SK-N-SH (cell line): Measurements from ENCODE around the gene MAP1A. TPM values are rescaled to one million over a fixed set of nuclear protein-coding genes. Genes with fewer than 3 reads are reported as not detected.
A peak's percentile ranks its signal among the peaks of the same experiment; 100 is the strongest.

ENCODE experiments used
- CTCF ChIA-PET: fragments of 300-600, 350-600 bp; formaldehyde crosslinking; extraction: SDS; loops from one replicate; lab custom pipeline; 2021; lab: Yijun Ruan, JAX
- POLR2A ChIA-PET: fragments of 350-600 bp; sonication (Branson Sonifier 250); formaldehyde crosslinking; extraction: SDS; loops from one replicate; lab custom pipeline; 2020; ENCODE audit warnings: antibody characterized with exemption, inconsistent platforms; lab: Yijun Ruan, JAX
- DNase-seq: peaks from one replicate; pipeline ENCODE4 v3.0.0; 2012
- H2AFZ ChIP-seq: fragments of 200-600 bp; sonication (generic); 2 replicates; pipeline ENCODE4 v1.8.1; 2016; ENCODE audit warnings: antibody characterized with exemption, mild to moderate bottlenecking, low read depth
- H3F3A ChIP-seq: fragments of 200-600 bp; sonication (generic); replicated peaks from 2 replicates; pipeline ENCODE3; 2016; ENCODE audit warnings: antibody characterized with exemption, mild to moderate bottlenecking; ENCODE audit not compliant: insufficient read depth
- H3K27ac ChIP-seq, 2 experiments: fragments of 200-500 bp in 1 of 2; fragments of 200-600 bp in 1 of 2; sonication (Bioruptor generic) in 1 of 2; sonication (generic), shearing (Covaris generic) in 1 of 2; 2 replicates each; pipeline versions ENCODE4 v1.5.1 to v1.6.1; 2014 to 2016; ENCODE audit warnings: low read depth in 2 of 2, inconsistent platforms in 1 of 2, low read length in 1 of 2, mild to moderate bottlenecking in 1 of 2, mixed read lengths in 1 of 2
- H3K27me3 ChIP-seq: fragments of 200-600 bp; sonication (generic), shearing (Covaris generic); 2 replicates; pipeline ENCODE4 v1.6.1; 2016; ENCODE audit warnings: mixed run types; ENCODE audit not compliant: insufficient read depth
- H3K36me3 ChIP-seq, 2 experiments: fragments of 200-500 bp in 1 of 2; fragments of 200-600 bp in 1 of 2; sonication (Bioruptor generic) in 1 of 2; sonication (generic) in 1 of 2; replicated peaks in 1 of 2; 2 replicates each; pipeline versions ENCODE3 to v1.5.1; 2014 to 2016; ENCODE audit warnings: low read length in 1 of 2, mild to moderate bottlenecking in 1 of 2; ENCODE audit not compliant: insufficient read depth in 2 of 2, control insufficient read depth in 1 of 2
- H3K4me1 ChIP-seq, 2 experiments: fragments of 200-500 bp in 1 of 2; fragments of 200-600 bp in 1 of 2; sonication (Bioruptor generic) in 1 of 2; sonication (generic), shearing (Covaris generic) in 1 of 2; 2 replicates each; pipeline versions ENCODE4 v1.5.1 to v1.6.1; 2014 to 2016; ENCODE audit warnings: low read depth in 1 of 2, low read length in 1 of 2, mixed run types in 1 of 2; ENCODE audit not compliant: insufficient read depth in 2 of 2, control insufficient read depth in 1 of 2
- H3K4me2 ChIP-seq: fragments of 200-600 bp; sonication (generic), shearing (Covaris generic); 2 replicates; pipeline ENCODE4 v1.6.1; 2017; ENCODE audit warnings: mixed run types
- H3K4me3 ChIP-seq, 2 experiments: fragments of 200-500 bp in 1 of 2; fragments of 200-600 bp in 1 of 2; sonication (Bioruptor generic) in 1 of 2; sonication (generic), shearing (Covaris generic) in 1 of 2; 2 replicates each; pipeline versions ENCODE4 v1.5.1 to v1.8.1; 2014 to 2016; ENCODE audit warnings: low read depth in 2 of 2, inconsistent platforms in 1 of 2, low read length in 1 of 2, mild to moderate bottlenecking in 1 of 2, mixed read lengths in 1 of 2, moderate library complexity in 1 of 2
- H3K79me2 ChIP-seq: fragments of 200-600 bp; sonication (generic); 2 replicates; pipeline ENCODE4 v1.8.1; 2017; ENCODE audit warnings: mild to moderate bottlenecking; ENCODE audit not compliant: insufficient read depth
- H3K9ac ChIP-seq: fragments of 200-600 bp; sonication (generic); 2 replicates; pipeline ENCODE4 v1.6.1; 2017; ENCODE audit warnings: mixed run types
- H3K9me2 ChIP-seq: fragments of 200-600 bp; sonication (generic); 2 replicates; pipeline ENCODE4 v1.6.1; 2017; ENCODE audit warnings: mixed run types
- H3K9me3 ChIP-seq: fragments of 200-600 bp; sonication (generic); 2 replicates; pipeline ENCODE4 v1.6.1; 2017; ENCODE audit warnings: mixed run types, mild to moderate bottlenecking, moderate library complexity
- H4K20me1 ChIP-seq: fragments of 200-600 bp; sonication (generic); 2 replicates; pipeline ENCODE4 v1.6.1; 2017; ENCODE audit warnings: mild to moderate bottlenecking, mixed run types; ENCODE audit not compliant: insufficient read depth
- CHD2 ChIP-seq: fragments of 150-350 bp; IDR thresholded peaks from 2 replicates; pipeline ENCODE4 v1.6.1; 2018; ENCODE audit warnings: low read length; ENCODE audit not compliant: partially characterized antibody
- IRF3 ChIP-seq: fragments of 150-350 bp; IDR thresholded peaks from 2 replicates; pipeline ENCODE4 v1.6.1; 2016; ENCODE audit warnings: mild to moderate bottlenecking, low read depth, low read length
- MXI1 ChIP-seq: IDR thresholded peaks from 2 replicates; pipeline ENCODE4 v1.6.1; 2012; ENCODE audit warnings: mild to moderate bottlenecking, low read depth, low read length, improper control_type of control experiment
- NFIC ChIP-seq: IDR thresholded peaks from 2 replicates; pipeline ENCODE4 v1.4.0; 2012; ENCODE audit warnings: borderline replicate concordance
- POLR2AphosphoS5 ChIP-seq: IDR thresholded peaks from 2 replicates; pipeline ENCODE4 v1.6.1; 2012; ENCODE audit warnings: low read depth, low read length
- RAD21 ChIP-seq: IDR thresholded peaks from 2 replicates; pipeline ENCODE4 v1.6.1; 2012; ENCODE audit warnings: mild to moderate bottlenecking, low read length
- RCOR1 ChIP-seq: fragments of 150-350 bp; IDR thresholded peaks from 2 replicates; pipeline ENCODE4 v1.6.1; 2017; ENCODE audit warnings: antibody characterized with exemption, low read length
- RFX5 ChIP-seq: IDR thresholded peaks from 2 replicates; pipeline ENCODE4 v1.6.1; 2012; ENCODE audit warnings: mild to moderate bottlenecking, improper control_type of control experiment, low read length
- YY1 ChIP-seq: IDR thresholded peaks from 2 replicates; pipeline ENCODE4 v1.4.0; 2012; ENCODE audit warnings: low read depth, mild to moderate bottlenecking
- WGBS: methylation state at CpG from one replicate; pipeline ENCODE4 v1.1.6; 2017; ENCODE audit warnings: low lambda C conversion rate; 5-methylcytosine and 5-hydroxymethylcytosine counted together
- polyA plus RNA-seq, 3 experiments: library from polyadenylated mRNA; depleted of rRNA; stranded (reverse); fragments of >200 nt; gene quantifications; 2 replicates each; pipeline ENCODE4 v1.2.3, GENCODE V29; 2012
- TF ChIP-seq, protein P1 (sequence below): IDR thresholded peaks from 2 replicates; pipeline ENCODE4; 2012
- TF ChIP-seq, protein P2 (sequence below): fragments of 150-350 bp; IDR thresholded peaks from 2 replicates; pipeline ENCODE4 v1.6.1; 2017; ENCODE audit warnings: antibody characterized with exemption, low read length, low read depth, borderline replicate concordance
- TF ChIP-seq, protein P3 (sequence below): IDR thresholded peaks from 2 replicates; pipeline ENCODE4 v1.4.0; 2012; ENCODE audit warnings: low read depth, borderline replicate concordance

Gene MAP1A
- polyA plus RNA-seq, 1 of the 3 experiments (the other 2 are of a cell fraction) = 6.0 TPM

DNA sequence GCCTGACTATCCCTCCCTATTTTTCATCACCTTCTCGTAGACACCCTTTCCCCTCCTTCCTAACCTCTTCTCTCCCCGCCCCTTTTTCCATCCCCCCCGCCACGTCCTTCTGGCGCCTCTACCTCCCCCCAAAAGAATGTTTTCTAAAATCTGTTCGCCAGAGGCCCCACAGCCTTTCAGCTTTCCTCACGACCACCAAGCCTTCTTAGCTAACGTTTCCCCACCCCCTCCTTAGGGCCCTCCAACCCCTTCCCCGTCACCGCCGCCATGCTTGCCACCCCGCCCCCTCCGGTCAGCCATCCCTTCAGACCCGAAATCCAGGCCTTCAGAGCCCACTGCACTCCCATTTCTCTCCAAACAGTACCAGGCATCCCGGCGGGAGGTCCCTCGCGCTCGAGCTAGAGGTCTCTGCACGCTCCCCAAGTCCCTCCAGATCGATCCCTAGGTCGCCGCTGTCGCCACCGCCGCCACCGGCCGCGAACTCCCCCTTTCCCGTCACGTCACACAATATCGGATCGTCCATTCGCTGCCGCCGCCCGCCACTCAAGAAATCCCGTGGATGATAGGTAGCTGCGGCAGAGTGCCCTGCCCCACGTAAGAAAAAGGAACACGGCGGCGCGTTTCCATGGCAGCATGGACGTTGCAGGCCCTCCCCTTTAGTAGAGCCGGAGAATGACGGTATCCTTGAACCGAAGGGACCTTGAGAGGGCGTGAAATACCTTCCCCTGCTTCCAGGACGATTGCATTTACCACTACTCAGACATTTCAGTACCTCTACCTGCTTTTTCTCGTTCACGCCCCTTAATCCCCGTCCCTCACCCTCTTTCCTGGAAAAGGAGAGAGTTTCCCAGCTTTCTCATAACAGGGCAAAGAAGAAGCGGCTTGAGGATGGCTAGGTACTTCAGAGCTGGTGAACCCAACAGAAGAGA is 24.5 kb upstream of the MAP1A start, which contains the start of gene TP53BP1:
Gene TP53BP1, minus strand, starts transcription at position 484 of the 929 bp plus-strand sequence. Its CDS starts 113 bp downstream, at position 371.
- POLR2A ChIA-PET = interaction anchor here (1.0 to 3.0 kb wide), 2 partner anchors 18 to 130 kb away, joined by 3 to 32 read pairs; no protein-coding TSS in a partner anchor
- WGBS = 3% methylated on average over 45 of the region's 54 CpGs

More for the DNA sequence above, 24.5 kb upstream of the MAP1A start, which contains the start of gene TP53BP1:
- H2AFZ ChIP-seq = peak within 1 kb of the TSS; percentile 97
- H3F3A ChIP-seq = no peaks in the 10 kb centered on the region
- peak within 1 kb of the TSS; percentile 75 to 86 for H3K27ac ChIP-seq
- no peaks in the 10 kb centered on the region for H3K9me2 ChIP-seq
- no peaks in the 10 kb centered on the region for H3K9me3 ChIP-seq
- DNase-seq = peak; percentile 92
- peaks cover 21 to 41% of the 10 kb centered on the region in 2 experiments for H3K36me3 ChIP-seq
- peak within 1 kb of the TSS; percentile 82 for H3K4me2 ChIP-seq
- H3K27me3 ChIP-seq = no peaks in the 10 kb centered on the region
- CTCF ChIA-PET = interaction anchor here (1.5 to 6.5 kb wide), 3 partner anchors 9 to 22 kb away, joined by 7 to 42 read pairs (median 19); no protein-coding TSS in a partner anchor
- H3K4me1 ChIP-seq = peaks cover 3 to 4% of the 10 kb centered on the region in 2 experiments; a peak in 2 of 4 replicates
- peak within 1 kb of the TSS; percentile 80 for H3K9ac ChIP-seq
- H4K20me1 ChIP-seq = no peaks in the 10 kb centered on the region; the same call in 1 of the 2 replicates
- TF ChIP-seq RAD21 (0 out of 2 replicates have a peak, but pooled peaks have one; percentile 1), YY1 (peak; percentile 83), IRF3 (peak; percentile 70), RFX5 (0 out of 2 replicates have a peak, but pooled peaks have one; percentile 59), MXI1 (peak; percentile 85; the same call in 1 of the 2 replicates), NFIC (no peak), RCOR1 (peak; percentile 7; the same call in 1 of the 2 replicates), CHD2 (peak; percentile 89), POLR2AphosphoS5 (peak; percentile 46; the same call in 1 of the 2 replicates)
- TF ChIP-seq, protein P1, sequence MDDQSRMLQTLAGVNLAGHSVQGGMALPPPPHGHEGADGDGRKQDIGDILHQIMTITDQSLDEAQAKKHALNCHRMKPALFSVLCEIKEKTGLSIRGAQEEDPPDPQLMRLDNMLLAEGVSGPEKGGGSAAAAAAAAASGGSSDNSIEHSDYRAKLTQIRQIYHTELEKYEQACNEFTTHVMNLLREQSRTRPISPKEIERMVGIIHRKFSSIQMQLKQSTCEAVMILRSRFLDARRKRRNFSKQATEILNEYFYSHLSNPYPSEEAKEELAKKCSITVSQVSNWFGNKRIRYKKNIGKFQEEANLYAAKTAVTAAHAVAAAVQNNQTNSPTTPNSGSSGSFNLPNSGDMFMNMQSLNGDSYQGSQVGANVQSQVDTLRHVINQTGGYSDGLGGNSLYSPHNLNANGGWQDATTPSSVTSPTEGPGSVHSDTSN = peak; percentile 100
- TF ChIP-seq, protein P2, sequence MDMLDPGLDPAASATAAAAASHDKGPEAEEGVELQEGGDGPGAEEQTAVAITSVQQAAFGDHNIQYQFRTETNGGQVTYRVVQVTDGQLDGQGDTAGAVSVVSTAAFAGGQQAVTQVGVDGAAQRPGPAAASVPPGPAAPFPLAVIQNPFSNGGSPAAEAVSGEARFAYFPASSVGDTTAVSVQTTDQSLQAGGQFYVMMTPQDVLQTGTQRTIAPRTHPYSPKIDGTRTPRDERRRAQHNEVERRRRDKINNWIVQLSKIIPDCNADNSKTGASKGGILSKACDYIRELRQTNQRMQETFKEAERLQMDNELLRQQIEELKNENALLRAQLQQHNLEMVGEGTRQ = no peak
- TF ChIP-seq, protein P3, sequence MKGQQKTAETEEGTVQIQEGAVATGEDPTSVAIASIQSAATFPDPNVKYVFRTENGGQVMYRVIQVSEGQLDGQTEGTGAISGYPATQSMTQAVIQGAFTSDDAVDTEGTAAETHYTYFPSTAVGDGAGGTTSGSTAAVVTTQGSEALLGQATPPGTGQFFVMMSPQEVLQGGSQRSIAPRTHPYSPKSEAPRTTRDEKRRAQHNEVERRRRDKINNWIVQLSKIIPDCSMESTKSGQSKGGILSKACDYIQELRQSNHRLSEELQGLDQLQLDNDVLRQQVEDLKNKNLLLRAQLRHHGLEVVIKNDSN = no peak
- TF ChIP-seq, all 33 proteins: peak for 9
- Histone ChIP-seq H3K79me2 (peaks cover 45% of the 10 kb centered on the region), H3K4me3 (peak within 1 kb of the TSS; percentile 70 to 83)
